Measurements from ENCODE around the gene KIR2DL3.

KIR2DL3 gene

GRCh38 chr19:54790711-54791110 is 52.4 kb downstream of the KIR2DL3 start:
- no peak for DNase-seq (ENCODE audit: low read depth in 1 of 2, low spot score in 1 of 2)

- DNase-seq (ENCODE audit: low read depth in 1 of 2, low spot score in 1 of 2): no peak
Observed at GRCh38 chr19:54791476-54791875, 53.2 kb downstream of the KIR2DL3 start.

- DNase-seq (ENCODE audit: low read depth in 1 of 2, low spot score in 1 of 2): no peak
Observed at GRCh38 chr19:54792814-54793213, 54.5 kb downstream of the KIR2DL3 start.

GRCh38 chr19:54795758-54796157 is 57.4 kb downstream of the KIR2DL3 start:
- no peak for DNase-seq (ENCODE audit: low read depth in 1 of 2, low spot score in 1 of 2)

All from stimulated activated CD4-positive, alpha-beta T cell treated with anti-CD3 and anti-CD28 coated beads, Interleukin-15, amount 100 ng/mL, for 1 hour (primary cell).